GM12892 (cell line): ENCODE data around the gene CHCHD10.
A peak's percentile ranks its signal among the peaks of the same experiment; 100 is the strongest.

Source experiments
- DNase-seq: peaks from one replicate; pipeline ENCODE4 v3.0.0; 2011; ENCODE audit not compliant: insufficient read length
- FAIRE-seq: peaks from 2 replicates; lab custom pipeline; 2011; peaks lifted over from hg19 to GRCh38; lab: Jason Lieb, UNC
- POLR2A ChIP-seq: IDR thresholded peaks from 2 replicates; pipeline ENCODE4 v1.6.1; 2011; ENCODE audit warnings: low read depth, low read length, control low read depth
- POLR2AphosphoS5 ChIP-seq: IDR thresholded peaks from 2 replicates; pipeline ENCODE4 v1.6.1; 2011; ENCODE audit warnings: low read depth, low read length, control low read depth
- TAF1 ChIP-seq: IDR thresholded peaks from 2 replicates; pipeline ENCODE4 v1.6.1; 2011; ENCODE audit warnings: low read depth, mild to moderate bottlenecking, control low read depth, low read length, borderline replicate concordance

CHCHD10 gene

GRCh38 chr22:23801238-23801821 lies 33.6 kb upstream of the CHCHD10 start:
- no peak for FAIRE-seq
- DNase-seq = no peak
- TF ChIP-seq POLR2A = no peak; the same call in 1 of the 2 replicates
- TF ChIP-seq POLR2AphosphoS5 = no peak
- no peak for TF ChIP-seq TAF1

GRCh38 chr22:23800297-23801237 lies 32.8 kb upstream of the CHCHD10 start:
- FAIRE-seq (peak; percentile 99), DNase-seq (peak; percentile 52)
- TF ChIP-seq POLR2AphosphoS5 = no peak
- no peak for TF ChIP-seq TAF1
- no peak; the same call in 1 of the 2 replicates for TF ChIP-seq POLR2A

DNA sequence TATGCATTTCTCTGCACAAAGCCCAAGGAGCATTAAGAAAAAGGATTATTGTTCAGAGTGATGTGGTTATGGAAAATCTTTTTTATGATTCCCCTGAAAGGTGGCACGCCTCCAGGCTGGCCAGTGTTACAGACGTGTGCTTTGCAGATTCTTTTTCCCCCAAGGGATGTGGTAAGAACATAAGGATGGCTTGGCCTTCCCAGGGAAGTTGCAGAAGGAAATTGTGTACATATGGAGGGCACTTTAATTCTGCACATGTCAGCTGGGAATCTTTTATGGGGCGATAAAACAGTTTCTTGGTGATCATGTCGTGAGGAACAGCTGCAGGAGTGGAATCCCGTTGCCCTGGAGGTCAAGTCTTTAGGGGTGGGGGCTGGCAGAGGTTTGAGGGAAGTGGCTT lies 28.7 kb upstream of the CHCHD10 start:
- FAIRE-seq = no peak
- no peak for DNase-seq
- TF ChIP-seq TAF1 (no peak), POLR2AphosphoS5 (no peak), POLR2A (no peak)

DNA sequence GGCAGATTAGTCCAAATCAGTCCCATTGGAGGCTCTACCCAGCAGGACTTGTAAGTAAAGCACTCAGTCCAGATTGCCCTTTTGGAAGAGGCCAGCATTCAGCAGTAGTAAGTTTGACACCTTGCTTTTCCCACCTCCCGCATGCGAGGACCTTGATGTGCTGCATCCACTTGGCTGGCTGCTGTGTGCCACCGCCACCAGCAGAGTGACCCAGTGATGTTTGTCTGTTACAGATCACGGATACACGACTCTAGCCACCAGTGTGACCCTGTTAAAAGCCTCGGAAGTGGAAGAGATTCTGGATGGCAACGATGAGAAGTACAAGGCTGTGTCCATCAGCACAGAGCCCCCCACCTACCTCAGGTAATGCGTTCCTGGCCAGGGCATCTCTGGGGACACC lies 25.6 kb upstream of the CHCHD10 start:
- TF ChIP-seq POLR2A (no peak), POLR2AphosphoS5 (no peak), TAF1 (no peak)

DNA sequence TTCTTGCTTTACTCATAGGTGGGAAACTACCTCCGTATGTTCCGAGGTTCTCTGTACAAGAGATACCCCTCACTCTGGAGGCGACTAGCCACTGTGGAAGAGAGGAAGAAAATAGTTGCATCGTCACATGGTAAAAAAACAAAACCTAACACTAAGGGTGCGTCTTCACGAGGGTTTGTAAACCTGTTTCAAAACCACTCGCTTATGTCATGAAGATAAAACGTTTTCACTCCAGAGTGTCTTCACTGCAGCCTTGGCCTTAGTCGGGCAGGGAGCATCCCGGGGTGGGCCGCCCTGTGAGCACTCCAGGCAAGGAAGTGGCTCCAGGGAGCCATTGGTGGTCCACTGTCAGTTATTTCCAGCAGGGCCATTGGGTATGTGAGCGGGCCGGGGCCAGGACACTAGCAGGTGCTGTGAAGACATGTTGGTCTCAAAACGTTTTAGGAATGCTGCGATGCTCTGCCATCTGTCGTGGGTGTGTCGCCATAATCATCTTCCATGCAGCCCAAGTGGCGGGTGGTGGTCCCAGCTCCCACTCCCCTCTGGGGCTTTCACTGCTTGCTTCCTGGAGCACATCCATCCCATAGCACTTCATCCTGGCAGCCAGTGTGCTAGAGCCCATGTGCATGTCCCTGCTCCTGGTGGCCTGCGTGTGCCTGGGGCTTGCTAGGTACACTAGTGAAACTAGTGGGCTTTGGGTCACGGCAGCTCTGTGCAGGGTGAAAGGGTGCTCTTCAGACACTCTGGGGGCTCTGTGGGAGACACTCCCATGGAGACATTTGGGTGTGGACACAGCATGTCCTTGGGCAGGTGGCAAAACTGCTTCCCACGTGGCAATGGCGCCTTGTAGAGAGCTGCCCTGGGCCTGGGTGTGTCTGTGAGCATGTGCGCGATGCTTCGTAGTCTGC lies 24.2 kb upstream of the CHCHD10 start:
- DNase-seq (no peak), FAIRE-seq (no peak)
- TF ChIP-seq POLR2A (no peak), TAF1 (no peak), POLR2AphosphoS5 (no peak)

More for the DNA sequence above, 25.6 kb upstream of the CHCHD10 start:
- FAIRE-seq (no peak), DNase-seq (no peak)

GRCh38 chr22:23790819-23791737 lies 23.3 kb upstream of the CHCHD10 start:
- FAIRE-seq (no peak), DNase-seq (no peak)
- no peak for TF ChIP-seq TAF1
- no peak for TF ChIP-seq POLR2AphosphoS5
- TF ChIP-seq POLR2A = no peak

DNA sequence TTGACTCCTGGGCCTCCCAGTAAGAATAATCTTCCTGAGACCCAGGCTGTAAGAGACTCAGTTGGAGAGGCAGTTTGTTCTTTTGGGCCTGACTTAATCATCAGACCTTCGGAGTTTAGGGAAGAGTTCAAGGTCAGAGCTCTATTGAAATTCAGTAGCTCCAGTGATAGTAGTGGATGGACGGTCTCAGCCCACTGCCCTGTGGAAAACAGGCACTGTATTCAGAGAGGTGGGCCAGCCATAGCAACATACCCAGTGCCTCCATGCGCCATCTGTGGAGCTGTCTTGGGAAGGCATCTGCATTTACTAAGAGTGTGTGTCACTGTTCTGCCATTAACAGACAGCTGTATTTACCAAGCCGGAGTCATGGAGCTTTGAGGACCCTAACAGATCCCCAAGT lies 21.9 kb upstream of the CHCHD10 start:
- DNase-seq = no peak
- TF ChIP-seq TAF1 (no peak), POLR2A (no peak), POLR2AphosphoS5 (no peak)
- FAIRE-seq = no peak

GRCh38 chr22:23789121-23789520 lies 21.3 kb upstream of the CHCHD10 start:
- FAIRE-seq (no peak), DNase-seq (no peak)
- TF ChIP-seq POLR2A (no peak), TAF1 (no peak), POLR2AphosphoS5 (no peak)

GRCh38 chr22:23787910-23788309 lies 20.1 kb upstream of the CHCHD10 start:
- TF ChIP-seq TAF1 (no peak), POLR2AphosphoS5 (no peak), POLR2A (no peak)
- FAIRE-seq = no peak
- no peak for DNase-seq

DNA sequence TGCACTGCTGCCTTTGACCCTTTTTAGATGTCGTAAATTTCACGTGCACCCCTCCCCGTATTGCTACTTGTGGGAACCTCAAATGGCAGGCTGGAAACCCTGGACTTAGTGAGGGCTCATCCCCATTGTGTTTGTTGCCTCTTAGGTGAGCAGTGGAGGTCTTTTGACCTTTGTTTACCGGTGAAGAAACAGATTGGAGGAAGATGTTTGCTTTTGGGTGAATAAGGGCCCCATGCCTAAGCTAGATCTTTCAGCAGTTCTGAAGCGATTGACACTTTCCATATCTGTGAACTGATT lies 19.8 kb upstream of the CHCHD10 start:
- no peak for DNase-seq
- TF ChIP-seq TAF1 (no peak), POLR2AphosphoS5 (no peak), POLR2A (no peak)
- no peak for FAIRE-seq

- TF ChIP-seq POLR2AphosphoS5 (peak; percentile 63; the same call in 1 of the 2 replicates), POLR2A (peak; percentile 80), TAF1 (peak; percentile 53; the same call in 1 of the 2 replicates)
- peak; percentile 97 for DNase-seq
- FAIRE-seq = peak; percentile 96
Measured at GRCh38 chr22:23786752-23787599, 19.2 kb upstream of the CHCHD10 start, which contains the start of gene SMARCB1. TSS of gene SMARCB1 (plus strand) at chr22:23786966. CDS start at chr22:23787170, 204 bp downstream.
